Neutrophil (primary cell): ENCODE data around the gene AFMID.
"Not testable (repeated sequence)": the region's sequence is repeated elsewhere in the genome, so short reads cannot be mapped to it uniquely, and the experiment has no call there.

Source experiments
- H3K27ac ChIP-seq: fragments of 200-600 bp; sonication (generic); 2 replicates; pipeline ENCODE4 v1.5.1; 2016; ENCODE audit warnings: mild to moderate bottlenecking, moderate library complexity
- H3K27me3 ChIP-seq: fragments of 200-600 bp; sonication (generic); 2 replicates; pipeline ENCODE4 v1.6.0; 2016; ENCODE audit warnings: mild to moderate bottlenecking
- H3K36me3 ChIP-seq: fragments of 200-600 bp; sonication (generic); 2 replicates; pipeline ENCODE4 v1.5.1; 2017
- H3K4me1 ChIP-seq, 2 experiments: fragments of 200-600 bp in 1 of 2; sonication (generic) in 1 of 2; 1 replicate in 1 of 2; 2 replicates in 1 of 2; pipeline versions ENCODE4 v1.5.1 to v1.6.1; 2013 to 2016; ENCODE audit warnings: low read depth in 1 of 2, low read length in 1 of 2, mild to moderate bottlenecking in 1 of 2, moderate library complexity in 1 of 2; ENCODE audit not compliant: control insufficient read depth in 1 of 2, insufficient read depth in 1 of 2
- H3K4me3 ChIP-seq, 2 experiments: fragments of 200-600 bp in 1 of 2; sonication (generic) in 1 of 2; 1 replicate in 1 of 2; 2 replicates in 1 of 2; pipeline ENCODE4 v1.5.1; 2013 to 2016; ENCODE audit warnings: low read depth in 1 of 2, low read length in 1 of 2, mild to moderate bottlenecking in 1 of 2, moderate library complexity in 1 of 2
- H3K9me3 ChIP-seq: fragments of 200-600 bp; sonication (generic); 2 replicates; pipeline ENCODE4 v1.5.1; 2016
- TF ChIP-seq, protein P1 (sequence below): fragments of 200-600 bp; sonication (generic); IDR thresholded peaks from 2 replicates; pipeline ENCODE4 v1.5.1; 2016; ENCODE audit warnings: antibody characterized with exemption

Gene AFMID

DNA sequence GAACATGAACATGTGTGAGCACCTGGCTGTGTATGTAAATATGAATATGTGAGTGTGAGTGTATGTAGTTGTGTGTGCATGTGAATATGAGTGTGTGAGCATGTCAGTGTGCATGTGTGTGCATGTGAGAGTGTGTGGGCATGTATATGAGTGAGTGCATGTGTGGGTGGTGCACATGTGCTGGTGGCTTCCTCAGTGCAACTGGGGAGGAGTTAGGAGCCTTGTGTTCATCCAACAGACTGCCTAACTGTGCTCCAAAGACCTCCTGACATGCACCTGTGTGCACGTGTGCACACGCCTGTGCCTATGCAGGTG, 45.7 kb downstream of the AFMID start:
- H3K4me1 ChIP-seq, result no peaks in the 10 kb centered on the region
- no peak overlapping the region for H3K4me3 ChIP-seq
- H3K27ac ChIP-seq, result no peak overlapping the region
- TF ChIP-seq, protein P1, sequence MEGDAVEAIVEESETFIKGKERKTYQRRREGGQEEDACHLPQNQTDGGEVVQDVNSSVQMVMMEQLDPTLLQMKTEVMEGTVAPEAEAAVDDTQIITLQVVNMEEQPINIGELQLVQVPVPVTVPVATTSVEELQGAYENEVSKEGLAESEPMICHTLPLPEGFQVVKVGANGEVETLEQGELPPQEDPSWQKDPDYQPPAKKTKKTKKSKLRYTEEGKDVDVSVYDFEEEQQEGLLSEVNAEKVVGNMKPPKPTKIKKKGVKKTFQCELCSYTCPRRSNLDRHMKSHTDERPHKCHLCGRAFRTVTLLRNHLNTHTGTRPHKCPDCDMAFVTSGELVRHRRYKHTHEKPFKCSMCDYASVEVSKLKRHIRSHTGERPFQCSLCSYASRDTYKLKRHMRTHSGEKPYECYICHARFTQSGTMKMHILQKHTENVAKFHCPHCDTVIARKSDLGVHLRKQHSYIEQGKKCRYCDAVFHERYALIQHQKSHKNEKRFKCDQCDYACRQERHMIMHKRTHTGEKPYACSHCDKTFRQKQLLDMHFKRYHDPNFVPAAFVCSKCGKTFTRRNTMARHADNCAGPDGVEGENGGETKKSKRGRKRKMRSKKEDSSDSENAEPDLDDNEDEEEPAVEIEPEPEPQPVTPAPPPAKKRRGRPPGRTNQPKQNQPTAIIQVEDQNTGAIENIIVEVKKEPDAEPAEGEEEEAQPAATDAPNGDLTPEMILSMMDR, result no peak
- H3K9me3 ChIP-seq, result no peaks in the 10 kb centered on the region
- no peaks in the 10 kb centered on the region for H3K36me3 ChIP-seq
- peaks cover 66% of the 10 kb centered on the region for H3K27me3 ChIP-seq

- Histone ChIP-seq H3K27me3 (peaks cover 57% of the 10 kb centered on the region), H3K4me3 (no peak overlapping the region), H3K27ac (no peak overlapping the region), H3K9me3 (no peaks in the 10 kb centered on the region), H3K4me1 (no peaks in the 10 kb centered on the region), H3K36me3 (no peaks in the 10 kb centered on the region)
- TF ChIP-seq, protein P1, result no peak
Measured at GRCh38 chr17:78233678-78234077, 46.5 kb downstream of the AFMID start.

- no peaks in the 10 kb centered on the region for H3K9me3 ChIP-seq
- no peaks in the 10 kb centered on the region for H3K4me1 ChIP-seq
- TF ChIP-seq, protein P1, result no peak
- no peak overlapping the region for H3K4me3 ChIP-seq
- no peak overlapping the region for H3K27ac ChIP-seq
- peaks cover 51% of the 10 kb centered on the region for H3K27me3 ChIP-seq
- H3K36me3 ChIP-seq, result no peaks in the 10 kb centered on the region
Measured at GRCh38 chr17:78234261-78234865, 47.2 kb downstream of the AFMID start.

GRCh38 chr17:78235022-78235421, 47.9 kb downstream of the AFMID start:
- H3K9me3 ChIP-seq, H3K27ac ChIP-seq, H3K36me3 ChIP-seq, H3K4me1 ChIP-seq, H3K4me3 ChIP-seq: not testable (repeated sequence)
- H3K27me3 ChIP-seq, result peaks cover 44% of the 10 kb centered on the region

- Histone ChIP-seq H3K27me3 (peaks cover 35% of the 10 kb centered on the region), H3K4me3 (no peak overlapping the region), H3K27ac (no peak overlapping the region), H3K4me1 (no peaks in the 10 kb centered on the region), H3K36me3 (no peaks in the 10 kb centered on the region), H3K9me3 (no peaks in the 10 kb centered on the region)
- TF ChIP-seq, protein P1, result no peak
Measured at GRCh38 chr17:78235885-78236284, 48.7 kb downstream of the AFMID start.

- H3K36me3 ChIP-seq, result no peaks in the 10 kb centered on the region
- no peak overlapping the region for H3K4me3 ChIP-seq
- no peaks in the 10 kb centered on the region for H3K4me1 ChIP-seq
- H3K27ac ChIP-seq, result no peak overlapping the region
- TF ChIP-seq, protein P1, result no peak
- no peaks in the 10 kb centered on the region for H3K9me3 ChIP-seq
- H3K27me3 ChIP-seq, result peaks cover 29% of the 10 kb centered on the region
Measured at GRCh38 chr17:78236362-78237127, 49.4 kb downstream of the AFMID start.
